HG02970 (cell line): ENCODE data around the gene S100A12.
"Not testable (repeated sequence)": the region's sequence is repeated elsewhere in the genome, so short reads cannot be mapped to it uniquely, and the experiment has no call there.

ENCODE experiments used
- ATAC-seq: cut with Tn5 transposase; IDR thresholded peaks from one replicate; pipeline ENCODE4 v1.9.1; 2021; ENCODE audit warnings: mild to moderate bottlenecking, moderate library complexity, moderate number of reproducible peaks; ENCODE audit not compliant: unreplicated experiment, low FRiP score

Gene S100A12

GRCh38 chr1:153354515-153355193, 20.8 kb downstream of the S100A12 start:
- ATAC-seq, result no peak

- ATAC-seq, result no peak
Observed at GRCh38 chr1:153353226-153353947, 22.0 kb downstream of the S100A12 start.

- no peak for ATAC-seq
Observed at GRCh38 chr1:153352523-153352922, 22.9 kb downstream of the S100A12 start.

GRCh38 chr1:153350321-153350957, 25.0 kb downstream of the S100A12 start:
- no peak for ATAC-seq

GRCh38 chr1:153349363-153350320, 25.8 kb downstream of the S100A12 start:
- no peak for ATAC-seq

- no peak for ATAC-seq
Observed at GRCh38 chr1:153348511-153349362, 26.7 kb downstream of the S100A12 start, which contains the start of gene PGLYRP4. Gene PGLYRP4 (minus strand): TSS chr1:153348841. CDS start chr1:153347932, 909 bp downstream.

GRCh38 chr1:153347856-153348255, 27.6 kb downstream of the S100A12 start:
- no peak for ATAC-seq

GRCh38 chr1:153347049-153347448, 28.4 kb downstream of the S100A12 start:
- ATAC-seq, result not testable (repeated sequence)

- no peak for ATAC-seq
Observed at GRCh38 chr1:153346077-153346723, 29.2 kb downstream of the S100A12 start.

- no peak for ATAC-seq
Observed at GRCh38 chr1:153345187-153346076, 30.0 kb downstream of the S100A12 start.

GRCh38 chr1:153344718-153345025, 30.7 kb downstream of the S100A12 start:
- ATAC-seq, result no peak

- no peak for ATAC-seq
Observed at GRCh38 chr1:153343811-153344717, 31.4 kb downstream of the S100A12 start.

- no peak for ATAC-seq
Observed at GRCh38 chr1:153343040-153343681, 32.3 kb downstream of the S100A12 start.

GRCh38 chr1:153342178-153342577, 33.2 kb downstream of the S100A12 start:
- ATAC-seq, result no peak

- no peak for ATAC-seq
Observed at GRCh38 chr1:153341431-153341934, 33.9 kb downstream of the S100A12 start.

GRCh38 chr1:153340356-153340755, 35.1 kb downstream of the S100A12 start:
- ATAC-seq, result no peak
